C1 segment of cervical spinal cord (tissue), 14 donors: ENCODE measurements around the gene ZCCHC14.
A peak's percentile ranks its signal among the peaks of the same experiment; 100 is the strongest.
"Not testable (repeated sequence)": the region's sequence is repeated elsewhere in the genome, so short reads cannot be mapped to it uniquely, and the experiment has no call there.

Experiments used
- DNase-seq, 14 donors: peaks; one replicate each; lab custom pipeline; 2025; lab: John Stamatoyannopoulos, UW

The ZCCHC14 gene

DNA sequence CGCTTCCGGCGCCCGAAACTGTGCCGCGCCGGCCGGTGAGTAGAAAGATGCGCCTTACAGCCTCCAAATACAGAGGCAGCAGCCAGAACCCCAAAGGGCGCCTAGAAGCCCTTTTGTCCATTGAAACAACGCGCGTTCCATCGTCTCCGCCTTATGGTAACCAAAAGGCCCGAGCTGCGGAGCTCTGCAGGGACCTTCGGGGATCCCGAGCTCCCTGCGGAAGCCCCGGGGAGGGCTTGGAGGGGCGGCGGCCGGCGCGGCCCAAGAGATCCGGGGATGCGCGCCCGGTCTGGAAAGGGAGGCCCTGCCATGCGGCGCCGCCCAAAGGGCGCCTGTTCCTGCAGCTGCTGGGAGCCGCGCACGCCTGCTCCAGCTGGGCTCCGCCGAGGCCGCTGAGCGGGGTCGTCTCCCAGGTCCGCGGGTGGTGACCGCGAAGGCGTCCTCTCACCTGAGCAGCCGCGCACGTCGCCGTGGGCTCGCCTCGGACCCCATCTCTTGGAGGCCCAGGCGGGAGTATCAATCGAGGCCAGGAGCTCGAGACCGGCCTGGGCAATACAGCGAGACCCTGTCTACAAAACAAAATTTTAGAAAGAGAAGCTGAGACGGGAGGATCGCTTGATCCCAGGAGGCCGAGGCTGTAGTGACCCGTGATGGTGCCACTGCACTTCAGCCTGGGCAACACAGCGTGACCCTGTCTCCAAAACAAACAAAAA, 108.5 kb downstream of the ZCCHC14 start:
- DNase-seq: peak in 2 of 14 donors; percentile 84 to 91

- peak; percentile 64 to 98 (median 86) for DNase-seq
Observed at GRCh38 chr16:87383505-87384161, 109.2 kb downstream of the ZCCHC14 start, which contains the start of gene FBXO31. Gene FBXO31, minus strand, starts transcription at chr16:87383776. Its CDS starts 32 bp downstream, at chr16:87383744.

DNA sequence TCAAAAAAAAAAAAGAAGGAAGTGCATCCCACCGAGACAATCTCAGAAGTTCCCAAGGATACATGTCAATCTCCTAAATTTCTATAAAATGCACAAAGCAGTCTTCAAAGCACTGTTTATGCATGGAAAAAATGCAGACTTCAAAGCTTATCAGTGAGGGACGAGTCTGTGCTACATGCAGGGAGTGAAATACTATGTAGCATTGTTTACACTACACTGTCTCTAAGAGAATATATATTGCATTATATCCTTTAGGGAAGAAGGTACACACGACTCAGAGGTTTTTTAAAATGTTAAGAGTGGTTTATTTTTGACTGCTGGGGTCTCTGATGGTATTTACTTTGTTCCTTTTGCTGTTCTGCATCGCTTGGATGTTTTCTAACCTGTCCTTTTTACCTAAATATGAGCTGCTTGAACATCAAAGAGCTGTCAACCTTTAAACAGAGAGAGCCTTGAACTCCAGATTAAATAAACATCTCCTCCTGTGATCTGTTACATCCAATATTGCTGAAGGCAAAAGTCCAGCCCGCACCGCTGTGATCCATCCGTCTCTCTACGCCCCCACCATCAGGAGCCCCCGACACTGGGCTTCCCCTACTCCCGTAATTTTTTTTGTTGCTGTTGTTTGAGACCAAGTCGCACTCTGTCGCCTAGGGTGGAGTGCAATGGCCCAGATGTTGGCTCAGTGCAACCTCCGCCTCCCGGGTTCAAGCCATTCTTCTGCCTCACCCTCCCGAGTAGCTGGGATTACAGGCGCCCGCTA, 110.6 kb downstream of the ZCCHC14 start:
- no peak for DNase-seq

DNA sequence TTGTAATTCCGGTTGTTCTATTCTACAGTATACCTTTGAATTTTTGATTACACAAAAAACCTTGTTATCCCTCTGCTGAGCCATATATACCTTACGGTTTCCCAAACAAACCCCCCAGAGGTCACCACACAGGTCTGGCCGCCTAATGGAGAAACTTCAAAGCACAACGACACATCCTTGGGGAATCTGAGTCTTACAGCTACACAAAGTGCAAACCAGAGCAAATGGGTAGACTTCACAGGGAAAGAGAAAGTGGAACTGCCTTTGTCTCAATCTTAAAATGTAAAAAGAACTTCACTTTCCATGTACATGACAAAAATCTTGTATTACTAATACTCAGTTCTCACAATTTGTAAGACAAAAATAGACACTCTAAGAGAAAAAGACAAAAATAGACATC, 111.9 kb downstream of the ZCCHC14 start:
- DNase-seq: no peak

DNA sequence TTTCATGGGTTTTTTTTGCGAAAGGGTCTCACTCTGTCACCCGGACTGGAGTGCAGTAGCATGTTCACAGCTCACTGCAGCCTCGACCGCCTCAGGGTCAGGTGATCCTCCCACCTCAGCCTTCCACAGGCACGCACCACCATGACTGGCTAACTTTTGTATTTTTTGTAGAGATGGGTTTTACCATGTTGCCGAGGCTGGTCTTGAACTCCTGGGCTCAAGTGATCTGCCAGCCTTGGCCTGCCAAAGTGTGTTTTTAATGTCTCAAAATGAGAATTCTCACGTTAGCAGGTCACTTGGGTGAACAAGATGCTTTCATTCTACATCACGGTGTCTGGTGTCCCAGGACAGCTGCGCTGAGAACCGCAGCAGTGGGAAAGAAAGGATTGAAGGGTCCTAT, 112.4 kb downstream of the ZCCHC14 start:
- DNase-seq: no peak

DNA sequence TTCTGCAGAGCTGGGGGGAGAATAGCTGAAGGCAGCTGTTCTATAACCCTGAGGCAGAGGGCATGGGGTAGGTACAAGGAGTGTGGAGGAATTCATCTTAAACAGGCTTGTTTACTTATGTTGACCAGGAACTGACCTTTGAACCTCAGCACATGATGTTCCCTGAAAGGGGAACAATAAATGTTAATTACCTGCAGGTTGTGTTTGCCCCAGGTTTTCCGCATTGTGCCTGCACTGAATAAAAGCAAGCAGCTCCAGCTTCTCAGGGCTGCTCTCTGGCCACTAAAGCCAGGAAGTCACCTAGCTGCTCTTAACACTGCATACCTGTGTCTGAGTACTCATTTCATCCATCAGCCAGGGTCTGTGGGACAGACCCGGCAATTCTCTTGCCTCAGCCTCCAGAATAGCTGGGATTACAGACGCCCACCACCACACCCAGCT, 113.5 kb downstream of the ZCCHC14 start:
- DNase-seq: not testable (repeated sequence)

- DNase-seq: no peak
Observed at GRCh38 chr16:87376660-87377059, 116.2 kb downstream of the ZCCHC14 start.

DNA sequence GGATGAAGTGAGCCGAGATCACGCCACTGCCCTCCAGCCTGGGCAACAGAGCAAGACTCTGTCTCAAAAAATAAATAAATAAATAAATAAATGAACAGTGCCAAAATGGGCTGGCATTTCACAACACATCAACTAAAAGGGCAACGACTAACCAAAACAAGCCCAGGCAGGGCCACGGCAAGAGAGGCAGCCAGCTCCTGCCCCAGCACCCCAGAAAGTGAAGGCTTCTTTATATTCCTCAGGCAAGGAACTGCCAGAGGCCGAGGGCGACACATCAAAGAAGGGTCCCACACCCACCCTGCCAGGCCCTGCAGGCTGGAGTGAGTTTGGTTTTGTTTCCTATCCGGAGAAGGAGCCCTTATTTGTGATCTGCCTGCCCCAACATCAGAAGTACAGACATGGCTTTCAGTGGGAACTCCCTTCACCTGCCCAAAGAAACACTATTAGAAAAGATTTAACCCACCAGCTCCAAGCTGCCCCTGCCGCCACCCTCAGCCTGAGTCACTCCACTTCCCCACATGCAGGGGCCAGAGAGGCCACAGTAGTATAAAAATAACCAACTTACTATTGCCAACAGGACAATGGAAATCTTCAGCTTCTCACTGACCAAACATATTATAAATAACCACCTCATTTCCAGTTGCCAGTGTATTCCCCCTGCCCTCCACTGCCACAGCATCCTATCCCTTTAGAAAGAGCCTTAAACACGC, 117.2 kb downstream of the ZCCHC14 start:
- DNase-seq: no peak

DNA sequence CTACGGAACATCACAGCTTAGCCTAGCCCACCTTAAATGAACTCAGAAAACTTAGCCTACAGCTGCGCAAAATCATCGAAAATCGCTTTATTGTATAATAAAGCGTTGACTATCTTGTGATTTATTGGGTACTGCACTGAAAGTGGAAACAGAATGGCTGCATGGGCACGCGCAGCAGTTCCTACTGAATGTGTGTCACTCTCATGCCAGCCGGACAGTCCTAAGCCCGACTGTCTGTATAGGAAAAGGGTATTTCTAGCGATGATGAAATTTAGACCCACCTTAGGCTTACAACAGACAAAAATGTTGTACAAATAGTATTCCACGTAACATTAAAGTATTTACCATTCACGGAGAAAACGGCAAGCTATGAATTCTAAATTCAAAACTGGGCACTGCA, 118.5 kb downstream of the ZCCHC14 start:
- DNase-seq: no peak

DNA sequence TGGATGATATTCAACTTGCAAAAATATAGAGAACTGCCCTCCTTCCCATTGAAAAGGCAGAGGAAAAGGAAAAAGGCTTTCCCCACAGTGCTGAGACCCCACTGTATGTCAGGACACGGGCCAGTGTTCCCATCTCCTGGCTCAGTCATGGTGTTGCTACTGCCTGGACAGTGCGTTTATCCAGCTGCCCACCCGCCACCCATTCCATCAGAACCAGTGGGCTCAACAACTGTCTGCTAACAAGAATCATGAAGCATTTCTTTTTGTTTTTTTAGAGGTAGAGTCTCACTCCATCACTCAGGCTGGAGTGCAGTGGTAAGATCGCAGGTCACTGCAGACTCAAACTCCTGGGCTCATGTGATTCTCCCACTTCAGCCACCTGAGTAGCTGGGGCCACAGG, 120.5 kb downstream of the ZCCHC14 start:
- DNase-seq: no peak

GRCh38 chr16:87371261-87371866, 121.5 kb downstream of the ZCCHC14 start:
- DNase-seq: no peak

- peak in 4 of 14 donors; percentile 46 to 97 (median 53) for DNase-seq
Observed at GRCh38 chr16:87369796-87370719, 122.8 kb downstream of the ZCCHC14 start.

DNA sequence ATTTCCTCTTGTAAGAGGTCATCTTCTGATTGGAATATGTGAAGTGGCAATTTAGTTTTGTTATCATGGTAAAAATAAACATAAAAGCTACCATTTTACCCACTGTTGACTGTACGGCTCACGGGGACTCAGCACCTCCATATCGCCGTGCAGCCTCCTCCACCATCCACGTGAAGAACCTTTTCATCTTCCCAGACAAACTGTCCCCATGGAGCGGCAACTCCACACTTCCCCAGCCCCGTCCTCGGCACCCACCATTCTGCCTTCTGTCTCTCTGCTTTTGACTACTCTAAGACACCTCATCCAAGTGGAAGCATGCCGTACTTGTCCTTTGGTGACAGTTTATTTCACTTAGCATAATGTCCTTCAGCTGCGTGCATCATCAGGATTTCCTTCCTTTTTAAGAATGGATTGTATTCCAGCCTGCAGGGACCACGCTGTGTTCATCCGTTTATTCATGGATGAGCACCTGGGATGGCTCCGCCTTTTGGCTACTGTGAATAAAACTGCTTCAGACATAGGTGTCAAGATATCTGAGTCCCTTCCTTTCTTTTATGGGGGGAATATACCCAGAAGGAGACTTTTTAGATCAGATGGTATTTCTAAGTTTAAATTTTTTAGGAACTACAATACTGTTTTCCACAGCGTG, 123.6 kb downstream of the ZCCHC14 start:
- peak in 1 of 14 donors; percentile 90 for DNase-seq

- DNase-seq: no peak
Observed at GRCh38 chr16:87368029-87368770, 124.6 kb downstream of the ZCCHC14 start.

DNA sequence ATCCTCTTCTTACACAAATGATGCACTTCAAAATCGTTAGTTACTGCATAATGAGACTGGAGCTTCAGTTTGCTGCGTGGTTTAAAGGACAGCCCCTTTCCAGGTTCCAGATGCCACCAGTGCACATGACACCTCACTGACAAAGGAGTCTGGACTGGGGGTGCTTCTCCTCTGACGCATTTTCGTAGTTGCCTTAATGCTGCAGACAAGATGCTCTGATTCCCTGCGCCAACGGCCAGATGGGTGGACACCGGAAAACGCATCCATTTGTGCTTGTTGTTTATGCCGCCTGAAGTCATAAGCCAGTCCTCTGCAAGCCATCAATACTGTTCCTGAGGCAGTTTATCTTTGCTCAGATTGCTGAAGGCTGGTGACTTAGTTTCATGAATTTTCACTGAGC, 125.3 kb downstream of the ZCCHC14 start:
- peak in 1 of 14 donors; percentile 73 for DNase-seq

GRCh38 chr16:87366930-87367329, 125.9 kb downstream of the ZCCHC14 start:
- DNase-seq: no peak

DNA sequence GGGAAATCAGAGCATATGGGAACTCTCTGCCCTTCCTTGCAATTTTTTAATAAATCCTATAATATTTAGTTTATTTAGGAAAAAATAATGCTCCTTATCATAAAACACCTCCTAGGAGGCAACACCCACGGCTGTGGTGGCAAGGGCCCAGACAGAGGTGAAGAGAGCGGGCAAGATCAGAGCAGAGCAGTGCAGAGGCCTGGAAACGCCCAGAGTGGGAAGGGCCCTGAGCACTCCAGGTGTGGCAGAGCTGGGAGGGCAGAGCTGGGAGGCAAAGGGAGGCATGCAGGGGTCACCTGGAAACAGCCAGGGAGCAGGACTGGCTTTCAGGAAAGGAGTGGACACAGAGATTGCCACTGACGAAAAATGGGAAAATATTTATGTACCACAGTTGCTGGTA, 126.5 kb downstream of the ZCCHC14 start:
- no peak for DNase-seq

- no peak for DNase-seq
Observed at GRCh38 chr16:87365021-87365713, 127.7 kb downstream of the ZCCHC14 start.
